Astrocyte of the cerebellum (primary cell): ENCODE results near the gene CCDC7.
"Not testable (repeated sequence)": the region's sequence is repeated elsewhere in the genome, so short reads cannot be mapped to it uniquely, and the experiment has no call there.

Experiments used
- DNase-seq: peaks from one replicate; pipeline ENCODE4 v3.0.0-alpha.2; 2011; ENCODE audit warnings: low read depth
- H3K4me3 ChIP-seq: 2 replicates; pipeline ENCODE4 v1.5.1; 2011; ENCODE audit warnings: mild to moderate bottlenecking, low read depth, low read length, moderate library complexity
- CTCF ChIP-seq: IDR thresholded peaks from 2 replicates; pipeline ENCODE4 v1.5.1; 2012; ENCODE audit warnings: low read length, low read depth, moderate library complexity, mild to moderate bottlenecking; ENCODE audit errors: missing control alignments
- in situ Hi-C: cut with HindIII; loops from 2 replicates; pipeline ENCODE4 v1.10.0; 2017; ENCODE audit warnings: low sequenced_read_pairs

The CCDC7 gene

GRCh38 chr10:32893916-32894664 lies 448.1 kb downstream of the CCDC7 start:
- H3K4me3 ChIP-seq = no peak overlapping the region
- no peak for DNase-seq
- TF ChIP-seq CTCF = no peak
- in situ Hi-C loops = no loop called here

- DNase-seq = peak; percentile 13
- in situ Hi-C loops = not testable (repeated sequence)
Observed at GRCh38 chr10:32895200-32895968, 449.4 kb downstream of the CCDC7 start.

GRCh38 chr10:32901815-32902214 lies 455.9 kb downstream of the CCDC7 start:
- in situ Hi-C loops = no loop called here
- no peak for TF ChIP-seq CTCF
- H3K4me3 ChIP-seq = no peak overlapping the region
- no peak for DNase-seq

More at GRCh38 chr10:32895200-32895968, 449.4 kb downstream of the CCDC7 start:
- H3K4me3 ChIP-seq = not testable (repeated sequence)

GRCh38 chr10:32905466-32905865 lies 459.5 kb downstream of the CCDC7 start:
- in situ Hi-C loops = no loop called here
- H3K4me3 ChIP-seq = no peak overlapping the region
- no peak for DNase-seq
- TF ChIP-seq CTCF = no peak

GRCh38 chr10:32906595-32906994 lies 460.7 kb downstream of the CCDC7 start:
- no peak for DNase-seq
- no peak for TF ChIP-seq CTCF
- in situ Hi-C loops = no loop called here
- no peak overlapping the region for H3K4me3 ChIP-seq

- TF ChIP-seq CTCF = no peak
- no peak overlapping the region for H3K4me3 ChIP-seq
- in situ Hi-C loops = no loop called here
- DNase-seq = no peak
Observed at GRCh38 chr10:32909456-32909855, 463.5 kb downstream of the CCDC7 start.

- in situ Hi-C loops, H3K4me3 ChIP-seq, DNase-seq: not testable (repeated sequence)
Observed at GRCh38 chr10:32909970-32910369, 464.0 kb downstream of the CCDC7 start.
